Liver (tissue), 3 donors: ENCODE data around the gene TNFAIP3.

Source experiments
- GABPA ChIP-seq, 2 donors: IDR thresholded peaks in 1 of 2; conservative IDR thresholded peaks in 1 of 2; 2 replicates each; pipeline ENCODE4 v1.6.1; 2016; ENCODE audit warnings: antibody characterized with exemption in 2 of 2, mild to moderate bottlenecking in 1 of 2, moderate library complexity in 1 of 2
- HNF4G ChIP-seq: IDR thresholded peaks from 2 replicates; pipeline ENCODE4 v1.6.1; 2016; ENCODE audit warnings: antibody characterized with exemption
- JUND ChIP-seq, 2 donors: IDR thresholded peaks; 2 replicates each; pipeline ENCODE4 v1.6.1; 2016; ENCODE audit warnings: antibody characterized with exemption in 2 of 2
- RAD21 ChIP-seq, 2 donors: IDR thresholded peaks; 2 replicates each; pipeline ENCODE4 v1.6.1; 2016; ENCODE audit warnings: antibody characterized with exemption in 2 of 2, mild to moderate bottlenecking in 2 of 2
- SP1 ChIP-seq: IDR thresholded peaks from 2 replicates; pipeline ENCODE4 v1.6.1; 2018; ENCODE audit warnings: antibody characterized with exemption, mild to moderate bottlenecking
- TAF1 ChIP-seq: conservative IDR thresholded peaks from 2 replicates; pipeline ENCODE4 v1.6.1; 2016; ENCODE audit warnings: antibody characterized with exemption, mild to moderate bottlenecking
- TF ChIP-seq, protein P1 (sequence below): fragments of 150-350 bp; IDR thresholded peaks from 2 replicates; pipeline ENCODE4 v1.5.1; 2017; ENCODE audit warnings: improper control_type of control experiment, low read depth, low read length; ENCODE audit not compliant: missing input control
- TF ChIP-seq, protein P2 (sequence below): IDR thresholded peaks from 2 replicates; pipeline ENCODE4 v1.6.1; 2016; ENCODE audit warnings: antibody characterized with exemption
- donor health status: healthy.
- donor health status: healthy.

DNA sequence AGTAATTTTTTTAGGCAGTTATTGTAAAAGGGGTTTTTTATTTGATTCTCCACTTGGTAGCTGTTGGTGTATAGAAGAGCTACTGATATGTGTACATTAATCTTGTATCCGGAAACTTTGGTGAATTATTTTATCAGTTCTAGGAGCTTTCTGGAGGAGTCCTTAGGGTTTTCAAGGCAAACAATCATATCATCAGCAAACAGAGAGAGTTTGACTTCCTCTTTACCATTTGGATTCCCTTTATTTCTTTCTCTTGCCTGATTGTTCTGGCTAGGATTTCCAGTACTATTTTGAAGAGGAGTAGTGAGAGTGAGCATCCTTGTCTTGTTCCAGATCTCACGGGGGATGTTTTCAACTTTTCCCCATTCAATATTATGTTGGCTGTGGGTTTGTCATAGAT is 28.0 kb upstream of the TNFAIP3 start:
- TF ChIP-seq GABPA (IDR thresholded peaks at IDR 0.05 in 1 of 2, conservative IDR thresholded peaks at IDR 0.05 in 1 of 2) (no peak), RAD21 (IDR thresholded peaks at IDR 0.05) (no peak), SP1 (no peak), JUND (IDR thresholded peaks at IDR 0.05) (no peak), HNF4G (no peak), TAF1 (no peak)
- TF ChIP-seq, protein P1, sequence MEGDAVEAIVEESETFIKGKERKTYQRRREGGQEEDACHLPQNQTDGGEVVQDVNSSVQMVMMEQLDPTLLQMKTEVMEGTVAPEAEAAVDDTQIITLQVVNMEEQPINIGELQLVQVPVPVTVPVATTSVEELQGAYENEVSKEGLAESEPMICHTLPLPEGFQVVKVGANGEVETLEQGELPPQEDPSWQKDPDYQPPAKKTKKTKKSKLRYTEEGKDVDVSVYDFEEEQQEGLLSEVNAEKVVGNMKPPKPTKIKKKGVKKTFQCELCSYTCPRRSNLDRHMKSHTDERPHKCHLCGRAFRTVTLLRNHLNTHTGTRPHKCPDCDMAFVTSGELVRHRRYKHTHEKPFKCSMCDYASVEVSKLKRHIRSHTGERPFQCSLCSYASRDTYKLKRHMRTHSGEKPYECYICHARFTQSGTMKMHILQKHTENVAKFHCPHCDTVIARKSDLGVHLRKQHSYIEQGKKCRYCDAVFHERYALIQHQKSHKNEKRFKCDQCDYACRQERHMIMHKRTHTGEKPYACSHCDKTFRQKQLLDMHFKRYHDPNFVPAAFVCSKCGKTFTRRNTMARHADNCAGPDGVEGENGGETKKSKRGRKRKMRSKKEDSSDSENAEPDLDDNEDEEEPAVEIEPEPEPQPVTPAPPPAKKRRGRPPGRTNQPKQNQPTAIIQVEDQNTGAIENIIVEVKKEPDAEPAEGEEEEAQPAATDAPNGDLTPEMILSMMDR = no peak
- TF ChIP-seq, protein P2, sequence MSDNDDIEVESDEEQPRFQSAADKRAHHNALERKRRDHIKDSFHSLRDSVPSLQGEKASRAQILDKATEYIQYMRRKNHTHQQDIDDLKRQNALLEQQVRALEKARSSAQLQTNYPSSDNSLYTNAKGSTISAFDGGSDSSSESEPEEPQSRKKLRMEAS = no peak
